GM23338 (cell line): ENCODE data around the gene UPF1. TPM values are rescaled to one million over a fixed set of nuclear protein-coding genes. Genes with fewer than 3 reads are reported as not detected.
A peak's percentile ranks its signal among the peaks of the same experiment; 100 is the strongest.

Source experiments
- ATAC-seq: fragments of 200-7000 bp; cut with Tn5 transposase; 3 replicates; pipeline ENCODE4 v1.9.1; 2020
- DNase-seq: peaks from one replicate; pipeline ENCODE4 v3.0.0-alpha.2; 2015; ENCODE audit warnings: low spot score
- H2AFZ ChIP-seq: fragments of 200-600 bp; sonication (generic); 2 replicates; pipeline ENCODE4 v1.8.0; 2016; ENCODE audit warnings: antibody characterized with exemption, mild to moderate bottlenecking, moderate library complexity
- H3F3A ChIP-seq: fragments of 200-600 bp; sonication (generic); replicated peaks from 2 replicates; pipeline ENCODE4 v1.8.0; 2017; ENCODE audit warnings: antibody characterized with exemption, mixed run types, low read depth
- H3K27ac ChIP-seq: fragments of 200-600 bp; sonication (generic); 2 replicates; pipeline ENCODE4 v1.6.1; 2016; ENCODE audit warnings: low read depth
- H3K27me3 ChIP-seq: fragments of 200-600 bp; sonication (generic); 2 replicates; pipeline ENCODE4 v1.8.0; 2016; ENCODE audit warnings: mild to moderate bottlenecking, mixed run types, moderate library complexity; ENCODE audit not compliant: insufficient read depth
- H3K36me3 ChIP-seq: fragments of 200-600 bp; sonication (generic); 2 replicates; pipeline ENCODE4 v1.8.0; 2016; ENCODE audit warnings: mild to moderate bottlenecking; ENCODE audit not compliant: insufficient read depth
- H3K4me1 ChIP-seq: fragments of 200-600 bp; sonication (generic); 2 replicates; pipeline ENCODE4 v1.8.0; 2016; ENCODE audit warnings: mild to moderate bottlenecking, moderate library complexity; ENCODE audit not compliant: insufficient read depth
- H3K4me2 ChIP-seq: fragments of 200-600 bp; sonication (generic); 2 replicates; pipeline ENCODE4 v1.7.1; 2017; ENCODE audit warnings: mixed run types
- H3K4me3 ChIP-seq: fragments of 200-600 bp; sonication (generic); 2 replicates; pipeline ENCODE4 v1.6.1; 2016; ENCODE audit warnings: mixed run types
- H3K79me2 ChIP-seq: fragments of 200-600 bp; sonication (generic); replicated peaks from 2 replicates; pipeline ENCODE4 v1.8.0; 2017; ENCODE audit warnings: mild to moderate bottlenecking; ENCODE audit not compliant: insufficient read depth
- H3K9me2 ChIP-seq: fragments of 200-600 bp; sonication (generic); 2 replicates; pipeline ENCODE4 v1.8.0; 2017; ENCODE audit not compliant: insufficient read depth
- H4K20me1 ChIP-seq: fragments of 200-600 bp; sonication (generic); replicated peaks from 2 replicates; pipeline ENCODE4 v1.8.0; 2017; ENCODE audit warnings: mild to moderate bottlenecking; ENCODE audit not compliant: insufficient read depth
- H3K27ac Mint-ChIP-seq: 2 replicates; pipeline ENCODE4 v1.8.0; 2020; ENCODE audit warnings: inconsistent platforms, mild to moderate bottlenecking, moderate library complexity, mixed read lengths
- H3K27me3 Mint-ChIP-seq: 3 replicates; pipeline ENCODE4 v1.8.0; 2022; ENCODE audit warnings: low read depth, mild to moderate bottlenecking, moderate library complexity, mixed read lengths, inconsistent platforms; ENCODE audit not compliant: insufficient read depth, poor library complexity
- H3K36me3 Mint-ChIP-seq: 3 replicates; pipeline ENCODE4 v1.8.0; 2021; ENCODE audit warnings: low read depth, mild to moderate bottlenecking, inconsistent platforms, moderate library complexity, mixed read lengths
- H3K4me1 Mint-ChIP-seq: 3 replicates; pipeline ENCODE4 v1.8.0; 2020; ENCODE audit warnings: mild to moderate bottlenecking, inconsistent platforms, mixed read lengths
- H3K4me3 Mint-ChIP-seq: 3 replicates; pipeline ENCODE4 v1.8.0; 2021; ENCODE audit warnings: moderate library complexity, mild to moderate bottlenecking, inconsistent platforms, mixed read lengths
- H3K9me3 Mint-ChIP-seq: 3 replicates; pipeline ENCODE4 v1.8.0; 2020; ENCODE audit warnings: moderate library complexity, mild to moderate bottlenecking, inconsistent platforms, mixed read lengths
- CREB1 ChIP-seq: fragments of 250-450 bp; sonication (Bioruptor Pico); IDR thresholded peaks from 2 replicates; pipeline ENCODE4 v1.5.0; 2020; ENCODE audit warnings: low read depth, mild to moderate bottlenecking, moderate library complexity
- CTCF ChIP-seq, 2 experiments: fragments of 200-600 bp in 1 of 2; sonication (generic) in 1 of 2; conservative IDR thresholded peaks; 2 replicates each; pipeline versions ENCODE4 v1.5.1 to v1.6.1; 2016 to 2017; ENCODE audit warnings: antibody characterized with exemption in 2 of 2, low read depth in 2 of 2, mild to moderate bottlenecking in 2 of 2, moderate library complexity in 1 of 2
- ETS1 ChIP-seq: IDR thresholded peaks from 2 replicates; pipeline ENCODE4 v1.6.1; 2016; ENCODE audit warnings: antibody characterized with exemption
- EZH2 ChIP-seq: fragments of 200-600 bp; sonication (generic); IDR thresholded peaks from one replicate; pipeline ENCODE4 v1.8.0; 2017; ENCODE audit warnings: antibody characterized with exemption, mild to moderate bottlenecking, low read depth; ENCODE audit not compliant: unreplicated experiment
- EZH2phosphoT487 ChIP-seq: fragments of 200-600 bp; sonication (generic); IDR thresholded peaks from one replicate; pipeline ENCODE4 v1.8.1; 2018; ENCODE audit warnings: antibody characterized with exemption; ENCODE audit not compliant: unreplicated experiment
- JUNB ChIP-seq: IDR thresholded peaks from one replicate; pipeline ENCODE4 v1.6.1; 2016; ENCODE audit warnings: antibody characterized with exemption; ENCODE audit not compliant: unreplicated experiment
- NANOG ChIP-seq: IDR thresholded peaks from 2 replicates; pipeline ENCODE4 v1.6.1; 2016; ENCODE audit warnings: antibody characterized with exemption, borderline replicate concordance
- POLR2AphosphoS5 ChIP-seq: IDR thresholded peaks from 2 replicates; pipeline ENCODE4 v1.6.1; 2016; ENCODE audit warnings: antibody characterized with exemption, low read depth
- REST ChIP-seq: IDR thresholded peaks from one replicate; pipeline ENCODE4 v1.6.1; 2018; ENCODE audit warnings: antibody characterized with exemption; ENCODE audit not compliant: unreplicated experiment
- STAT1 ChIP-seq: IDR thresholded peaks from one replicate; pipeline ENCODE4 v1.6.1; 2016; ENCODE audit warnings: antibody characterized with exemption; ENCODE audit not compliant: unreplicated experiment
- ZNF114 ChIP-seq: fragments of 250-450 bp; sonication (Bioruptor Pico); IDR thresholded peaks from 2 replicates; pipeline ENCODE4 v1.5.0; 2020; ENCODE audit warnings: mild to moderate bottlenecking, moderate library complexity
- ZNF331 ChIP-seq: fragments of 250-450 bp; sonication (Bioruptor Pico); IDR thresholded peaks from 2 replicates; pipeline ENCODE4 v1.5.0; 2020; ENCODE audit warnings: low read depth, mild to moderate bottlenecking, moderate library complexity
- ZNF462 ChIP-seq: fragments of 250-450 bp; sonication (Bioruptor Pico); IDR thresholded peaks from 2 replicates; pipeline ENCODE4 v1.5.0; 2020; ENCODE audit warnings: mild to moderate bottlenecking, moderate library complexity
- polyA plus RNA-seq: library from polyadenylated mRNA; unstranded; fragments of >200 nt; fragmentation: Nextera tagmentation; extraction: Ambion mirVana; gene quantifications from 2 replicates; pipeline ENCODE4 v1.2.1, GENCODE V29; 2016
- total RNA-seq: library from RNA; depleted of rRNA; stranded (reverse); fragments of >200 nt; shearing (Covaris generic); gene quantifications from 2 replicates; pipeline ENCODE4 v1.2.3, GENCODE V29; 2014

UPF1 gene
- total and polyA plus RNA-seq, 2 experiments from 2014 or later = 13.8 to 138 TPM

- Mint-ChIP-seq H3K4me1 (peaks cover 44% of the 10 kb centered on the region), H3K27ac (peak overlapping the region; percentile 70), H3K36me3 (peaks cover 34% of the 10 kb centered on the region), H3K4me3 (peak overlapping the region; percentile 32; the same call in 1 of the 3 replicates), H3K9me3 (no peaks in the 10 kb centered on the region; the same call in 2 of the 3 replicates), H3K27me3 (peaks cover 7% of the 10 kb centered on the region)
- H3K4me3 ChIP-seq = no peak overlapping the region
- DNase-seq (peak; percentile 43), ATAC-seq (peak; percentile 37)
- peak overlapping the region; percentile 43; the same call in 1 of the 2 replicates for H3K4me2 ChIP-seq
- H4K20me1 ChIP-seq = peaks cover 95% of the 10 kb centered on the region
- TF ChIP-seq REST (no peak), JUNB (no peak), CTCF (conservative IDR thresholded peaks at IDR 0.05; ENCODE audit: low read depth in 2 of 2) (no peak), ZNF462 (CRISPR knock-in tag) (no peak), STAT1 (no peak), POLR2AphosphoS5 (no peak), ZNF331 (CRISPR knock-in tag) (no peak), EZH2 (no peak), ZNF114 (no peak), CREB1 (CRISPR knock-in tag) (no peak), ETS1 (no peak), EZH2phosphoT487 (no peak), NANOG (no peak)
- H3K79me2 ChIP-seq = peaks cover 100% of the 10 kb centered on the region
- H3K27ac ChIP-seq = no peak overlapping the region; the same call in 1 of the 2 replicates
- peaks cover 20% of the 10 kb centered on the region for H3K4me1 ChIP-seq
- H3K9me2 ChIP-seq = no peaks in the 10 kb centered on the region
- 0 out of 2 replicates have a peak, but pooled peaks cover 10% of the 10 kb centered on the region for H3K36me3 ChIP-seq
- no peaks in the 10 kb centered on the region for H3K27me3 ChIP-seq
- no peak overlapping the region for H2AFZ ChIP-seq
- 0 out of 2 replicates have a peak, but pooled peaks cover 5% of the 10 kb centered on the region for H3F3A ChIP-seq
Measured at GRCh38 chr19:18839465-18840287, 7.9 kb downstream of the UPF1 start.
